ENCODE data around the gene PIGM.

DNA sequence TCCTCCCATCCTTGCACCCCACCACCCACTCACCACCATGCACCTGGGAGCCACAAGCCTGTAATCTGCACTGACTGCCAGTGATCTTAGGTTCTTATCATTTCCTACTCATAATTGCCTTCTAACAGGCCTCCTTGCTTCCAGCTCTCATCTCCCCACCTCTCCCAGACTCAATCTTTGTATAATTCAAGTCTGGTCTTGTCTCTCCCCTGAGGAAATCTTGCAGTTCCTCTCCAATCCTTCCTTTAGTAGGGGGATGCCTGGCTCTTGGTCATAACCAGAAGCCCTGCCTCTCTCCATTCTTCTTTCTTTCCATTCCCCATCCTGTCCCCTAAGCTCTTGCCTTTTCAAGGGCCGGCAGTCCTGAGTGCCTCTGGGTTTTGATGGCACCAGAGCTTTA, 27.8 kb downstream of the PIGM start:
- no peak for TF ChIP-seq GATA2 (IDR thresholded peaks at IDR 0.05; ENCODE audit: low read depth, low read length)
- no peak for TF ChIP-seq GATA3 (IDR thresholded peaks at IDR 0.05; ENCODE audit: low read depth, low read length)

Data from SH-SY5Y (cell line).